Duodenal mucosa (tissue), 2 donors: Measurements from ENCODE around the gene CCDC30.
"Not testable (repeated sequence)": the region's sequence is repeated elsewhere in the genome, so short reads cannot be mapped to it uniquely, and the experiment has no call there.

Experiments used
- H3K27ac ChIP-seq: one replicate; pipeline ENCODE4 v1.7.0; 2013; ENCODE audit warnings: low read depth, low read length
- H3K27me3 ChIP-seq, 2 donors: one replicate each; pipeline ENCODE4 v1.7.0; 2013; ENCODE audit warnings: low read length in 2 of 2, control low read depth in 1 of 2; ENCODE audit not compliant: insufficient read depth in 2 of 2, control insufficient read depth in 1 of 2
- H3K36me3 ChIP-seq, 2 donors: one replicate each; pipeline ENCODE4 v1.7.0; 2013; ENCODE audit warnings: low read length in 2 of 2, control low read depth in 1 of 2; ENCODE audit not compliant: insufficient read depth in 2 of 2, control insufficient read depth in 1 of 2
- H3K4me1 ChIP-seq, 2 donors: one replicate each; pipeline ENCODE4 v1.7.0; 2013; ENCODE audit warnings: low read length in 2 of 2, control low read depth in 1 of 2; ENCODE audit not compliant: insufficient read depth in 2 of 2, control insufficient read depth in 1 of 2
- H3K4me3 ChIP-seq, 2 donors: one replicate each; pipeline ENCODE4 v1.7.0; 2013; ENCODE audit warnings: low read length in 2 of 2, low read depth in 1 of 2
- H3K9ac ChIP-seq, 2 donors: one replicate each; pipeline ENCODE4 v1.7.0; 2013; ENCODE audit warnings: low read length in 2 of 2, low read depth in 1 of 2
- H3K9me3 ChIP-seq, 2 donors: one replicate each; pipeline ENCODE4 v1.7.0; 2013; ENCODE audit warnings: low read length in 2 of 2, control low read depth in 1 of 2; ENCODE audit not compliant: control insufficient read depth in 1 of 2

Gene CCDC30

DNA sequence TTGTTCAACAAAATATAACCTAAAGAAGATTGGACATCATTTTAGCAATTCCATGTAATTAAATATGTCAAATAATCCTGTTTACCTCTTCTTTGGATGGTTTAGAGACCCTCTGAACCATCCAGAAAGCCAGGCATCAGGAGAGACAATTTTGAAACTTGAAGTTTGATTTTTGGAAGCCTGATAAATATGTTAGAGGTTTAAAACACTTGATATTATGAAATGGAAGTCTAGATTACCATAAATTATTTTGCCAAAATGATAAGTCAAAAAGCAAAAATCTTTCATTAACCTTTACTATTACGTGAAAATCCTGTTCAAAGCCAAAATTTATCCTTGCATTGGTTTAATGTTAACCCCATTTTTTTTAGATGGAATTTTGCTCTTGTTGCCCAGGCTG lies 43.5 kb downstream of the CCDC30 start:
- Histone ChIP-seq H3K36me3 (no peaks in the 10 kb centered on the region), H3K4me3 (no peak overlapping the region), H3K9me3 (peaks cover 34 to 62% of the 10 kb centered on the region in 2 donors), H3K4me1 (no peaks in the 10 kb centered on the region), H3K27ac (no peak overlapping the region), H3K27me3 (no peaks in the 10 kb centered on the region), H3K9ac (no peak overlapping the region)

DNA sequence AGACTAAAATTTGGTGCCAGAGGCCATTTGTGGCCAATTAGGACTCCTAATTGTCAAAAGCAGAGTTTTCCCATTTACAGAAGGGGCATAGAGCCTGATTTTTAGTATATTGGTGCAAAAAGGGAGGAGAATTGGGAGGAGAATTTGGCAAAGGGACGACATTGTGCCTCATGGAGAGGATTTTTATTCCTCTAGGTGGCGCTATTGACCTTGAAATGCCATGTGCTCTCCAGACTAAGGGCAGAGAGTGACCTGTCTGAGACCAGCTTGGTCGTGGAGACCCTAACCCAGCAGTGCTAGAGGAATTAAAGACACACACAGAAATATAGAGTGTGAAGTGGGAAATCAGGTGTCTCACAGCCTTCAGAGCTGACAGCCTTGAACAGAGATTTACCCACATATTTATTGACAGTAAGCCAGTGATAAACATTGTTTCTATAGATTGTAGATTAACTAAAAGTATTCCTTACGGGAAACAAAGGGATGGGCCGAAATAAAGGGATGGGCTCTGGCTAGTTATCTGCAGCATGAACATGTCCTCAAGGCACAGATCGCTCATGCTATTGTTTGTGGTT lies 48.6 kb downstream of the CCDC30 start:
- not testable (repeated sequence) for H3K4me3 ChIP-seq, H3K9ac ChIP-seq, H3K4me1 ChIP-seq, H3K27me3 ChIP-seq, H3K36me3 ChIP-seq, H3K27ac ChIP-seq
- peaks cover 25 to 51% of the 10 kb centered on the region in 2 donors for H3K9me3 ChIP-seq

DNA sequence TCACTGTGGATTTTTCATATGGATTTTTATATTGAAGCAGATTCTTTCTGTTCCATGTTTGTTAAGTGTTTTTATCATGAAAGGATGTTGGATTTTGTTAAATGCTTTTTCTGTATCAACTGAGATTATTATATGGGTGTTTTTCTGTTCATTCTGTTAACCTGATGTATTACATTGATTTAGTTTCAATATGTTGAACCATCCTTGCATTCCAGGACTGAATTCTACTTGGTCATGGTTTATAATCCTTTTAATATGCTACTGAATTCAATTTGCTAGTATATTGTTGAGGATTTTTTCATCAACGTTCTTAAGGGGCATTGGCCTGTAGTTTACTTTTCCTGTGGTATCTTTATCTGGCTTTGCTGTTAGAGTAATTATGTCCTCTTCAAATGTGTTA lies 55.8 kb downstream of the CCDC30 start:
- no peak overlapping the region for H3K27ac ChIP-seq
- no peak overlapping the region for H3K9ac ChIP-seq
- no peaks in the 10 kb centered on the region for H3K27me3 ChIP-seq
- peaks cover 12 to 16% of the 10 kb centered on the region in 2 donors for H3K9me3 ChIP-seq
- H3K4me1 ChIP-seq = no peaks in the 10 kb centered on the region
- no peaks in the 10 kb centered on the region for H3K36me3 ChIP-seq
- H3K4me3 ChIP-seq = no peak overlapping the region

DNA sequence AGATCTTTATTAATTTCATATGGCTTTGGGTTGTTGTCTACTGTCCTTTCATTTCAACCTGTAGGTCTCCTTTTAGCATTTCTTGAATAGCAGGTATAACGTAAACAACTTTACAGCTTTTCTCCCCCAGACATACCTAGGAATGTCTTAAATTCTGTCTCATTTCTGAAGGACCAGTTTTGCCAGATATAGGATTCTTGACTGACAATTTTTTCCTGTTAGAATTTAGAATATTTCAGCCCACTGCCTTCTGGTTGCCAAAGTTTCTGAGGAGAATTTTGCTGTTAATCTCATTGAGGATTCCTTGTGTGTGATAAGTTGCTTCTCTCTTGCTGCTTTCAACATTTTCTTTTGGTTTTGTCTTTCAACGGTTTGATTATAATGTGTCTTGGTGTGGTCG lies 60.1 kb downstream of the CCDC30 start:
- Histone ChIP-seq H3K9ac (no peak overlapping the region), H3K4me1 (no peaks in the 10 kb centered on the region), H3K27me3 (no peaks in the 10 kb centered on the region), H3K36me3 (no peaks in the 10 kb centered on the region), H3K9me3 (peaks cover 12 to 15% of the 10 kb centered on the region in 2 donors), H3K4me3 (no peak overlapping the region), H3K27ac (no peak overlapping the region)

DNA sequence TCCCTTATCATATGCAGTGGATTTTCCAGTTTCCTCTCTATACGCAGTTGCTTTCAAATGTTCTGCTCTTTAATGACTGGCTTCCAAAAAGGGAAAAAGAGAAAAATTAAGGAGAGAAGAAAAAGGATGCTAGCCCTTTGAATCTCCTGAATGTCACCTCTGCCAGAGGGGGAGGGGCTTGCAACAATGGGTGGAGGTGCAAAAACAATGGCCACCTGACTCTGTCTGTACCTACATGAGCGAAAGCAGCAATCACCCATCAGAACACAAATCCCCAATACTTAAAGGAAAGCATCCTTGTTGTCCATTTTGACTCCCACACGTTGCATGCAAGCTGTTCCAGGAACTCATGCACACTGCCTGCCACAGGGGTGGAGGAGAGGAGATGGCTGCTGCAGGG lies 61.2 kb downstream of the CCDC30 start:
- H3K27ac ChIP-seq = no peak overlapping the region
- no peak overlapping the region for H3K9ac ChIP-seq
- H3K9me3 ChIP-seq = peaks cover 3 to 4% of the 10 kb centered on the region in 2 donors
- no peak overlapping the region for H3K4me3 ChIP-seq
- no peaks in the 10 kb centered on the region for H3K36me3 ChIP-seq
- peaks cover 0 to under 1% of the 10 kb centered on the region in 2 donors for H3K4me1 ChIP-seq
- H3K27me3 ChIP-seq = no peaks in the 10 kb centered on the region

DNA sequence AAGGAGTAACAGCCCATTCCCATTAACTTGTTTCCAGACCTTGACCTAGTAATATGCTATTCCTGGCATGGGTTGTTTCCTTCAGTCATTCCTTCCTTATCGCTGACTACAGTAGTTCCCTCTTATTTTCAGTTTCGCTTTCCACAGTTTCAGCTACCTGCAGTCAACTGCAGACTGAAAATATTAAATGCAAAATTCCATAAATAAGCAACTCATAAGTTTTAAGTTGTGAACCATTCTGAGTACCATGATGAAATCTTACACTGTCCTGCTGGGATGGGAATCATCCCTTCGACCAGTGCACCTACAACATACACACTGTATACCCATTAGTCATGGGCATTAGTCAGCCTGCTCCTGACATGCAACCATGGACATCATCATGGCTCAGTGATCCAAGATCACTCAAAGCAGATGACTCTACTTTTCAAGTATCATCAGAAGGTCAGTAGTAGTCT lies 66.7 kb downstream of the CCDC30 start:
- no peak overlapping the region for H3K9ac ChIP-seq
- H3K4me3 ChIP-seq = peak overlapping the region; percentile 49 to 66
- peaks cover 0 to 7% of the 10 kb centered on the region in 2 donors for H3K4me1 ChIP-seq
- H3K27me3 ChIP-seq = no peaks in the 10 kb centered on the region
- H3K36me3 ChIP-seq = no peaks in the 10 kb centered on the region
- H3K27ac ChIP-seq = no peak overlapping the region
- H3K9me3 ChIP-seq = no peaks in the 10 kb centered on the region

DNA sequence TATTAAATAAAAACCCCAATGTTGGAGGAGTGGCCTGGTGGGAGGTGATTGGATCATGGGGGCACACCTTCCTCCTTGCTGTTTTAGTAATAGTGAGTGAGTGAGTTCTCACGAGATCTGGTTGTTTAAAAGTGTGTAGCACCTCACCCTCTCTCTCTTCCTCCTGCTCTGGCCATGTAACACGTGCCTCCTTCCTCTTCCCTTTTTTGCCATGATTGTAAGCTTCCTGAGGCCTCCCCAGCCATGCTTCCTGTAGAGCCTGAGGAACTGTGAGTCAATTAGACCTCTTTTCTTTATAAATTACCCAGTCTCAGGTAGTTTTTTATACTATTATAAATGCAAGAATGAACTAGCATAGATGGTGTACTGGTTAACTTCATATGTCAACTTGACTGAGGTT lies 68.0 kb downstream of the CCDC30 start:
- Histone ChIP-seq H3K4me1 (peaks cover 0 to 7% of the 10 kb centered on the region in 2 donors), H3K9ac (no peak overlapping the region), H3K27me3 (no peaks in the 10 kb centered on the region), H3K4me3 (no peak overlapping the region), H3K9me3 (no peaks in the 10 kb centered on the region), H3K27ac (no peak overlapping the region), H3K36me3 (no peaks in the 10 kb centered on the region)

DNA sequence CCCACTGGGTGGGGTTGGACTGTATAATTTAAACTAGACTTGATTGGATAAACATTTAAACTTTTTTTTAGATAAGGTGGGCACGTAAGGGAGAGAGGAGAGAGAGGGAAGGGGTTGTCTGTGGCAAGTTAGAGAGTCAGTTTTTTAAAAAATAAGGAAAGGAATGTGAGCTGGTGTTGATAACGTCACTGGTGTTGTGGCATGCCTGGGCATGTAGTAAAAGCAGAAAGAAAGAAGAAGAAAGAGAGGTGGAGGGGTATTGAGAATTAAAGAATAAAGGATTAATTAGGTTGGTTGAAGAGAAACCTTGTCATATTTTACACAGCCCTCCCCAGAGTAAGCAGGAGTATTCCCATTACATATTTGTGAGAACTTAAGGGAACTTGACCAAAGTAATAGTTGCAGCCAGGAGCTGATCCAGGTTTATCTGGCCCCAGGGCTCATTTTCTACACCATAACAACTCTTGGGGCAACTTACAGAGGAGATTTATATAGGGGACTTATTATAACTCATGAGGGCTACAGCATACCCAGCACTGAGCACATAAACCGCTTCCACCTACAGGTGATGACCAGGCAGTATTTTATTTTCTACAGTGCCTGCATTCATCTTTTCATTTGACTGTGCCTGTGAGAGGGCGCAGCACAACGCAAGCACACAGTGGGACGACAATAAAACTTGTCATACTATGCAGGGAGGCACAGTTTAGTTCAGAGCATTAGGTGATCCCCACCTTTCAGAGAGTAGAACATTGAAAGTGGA lies 70.2 kb downstream of the CCDC30 start:
- no peak overlapping the region for H3K9ac ChIP-seq
- H3K36me3 ChIP-seq = no peaks in the 10 kb centered on the region
- peaks cover 0 to 5% of the 10 kb centered on the region in 2 donors for H3K9me3 ChIP-seq
- no peak overlapping the region for H3K4me3 ChIP-seq
- H3K27me3 ChIP-seq = no peaks in the 10 kb centered on the region
- no peak overlapping the region for H3K27ac ChIP-seq
- H3K4me1 ChIP-seq = peaks cover 0 to 7% of the 10 kb centered on the region in 2 donors

DNA sequence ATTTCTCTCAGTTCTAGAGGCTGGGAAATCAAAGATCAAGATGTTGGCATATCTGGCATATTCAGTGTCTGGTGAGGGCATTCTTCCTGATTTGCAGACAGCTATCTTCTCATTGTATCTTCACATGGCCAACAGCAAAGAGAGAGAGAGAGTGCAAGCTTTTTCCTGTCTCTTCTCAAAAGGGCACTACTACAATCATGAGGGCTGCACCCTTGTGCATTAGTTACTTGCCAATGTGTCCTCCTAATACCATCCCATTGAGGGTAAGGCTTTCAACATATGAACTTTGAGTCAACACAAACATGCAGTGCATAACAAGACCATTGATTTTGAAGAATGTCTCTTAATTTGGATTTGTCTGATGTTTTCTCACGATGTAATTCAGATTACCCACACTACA lies 78.0 kb downstream of the CCDC30 start:
- no peaks in the 10 kb centered on the region for H3K27me3 ChIP-seq
- H3K9me3 ChIP-seq = peaks cover 0 to 5% of the 10 kb centered on the region in 2 donors
- H3K4me3 ChIP-seq = no peak overlapping the region
- H3K4me1 ChIP-seq = no peaks in the 10 kb centered on the region
- no peak overlapping the region for H3K9ac ChIP-seq
- no peak overlapping the region for H3K27ac ChIP-seq
- H3K36me3 ChIP-seq = no peaks in the 10 kb centered on the region

DNA sequence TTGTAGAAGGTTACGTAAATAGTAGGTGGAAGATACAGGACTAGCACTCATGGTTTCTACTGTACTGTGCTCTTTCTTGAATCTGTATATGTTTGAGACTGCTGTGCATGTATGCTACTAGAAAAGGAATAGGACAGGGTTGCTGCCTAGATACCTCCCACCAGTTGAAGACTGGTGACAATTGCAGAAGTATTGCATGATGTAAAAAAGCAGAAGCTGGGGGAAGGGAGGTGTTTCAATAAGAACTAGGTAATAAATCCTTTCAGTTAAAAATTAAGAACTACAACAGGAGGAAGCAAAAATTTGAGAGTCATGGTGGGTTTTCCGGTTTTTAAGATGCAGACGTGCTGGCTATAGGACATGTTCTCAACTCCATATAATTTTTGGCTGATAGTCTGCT lies 88.1 kb downstream of the CCDC30 start:
- Histone ChIP-seq H3K9me3 (no peaks in the 10 kb centered on the region), H3K4me3 (no peak overlapping the region), H3K27me3 (no peaks in the 10 kb centered on the region), H3K9ac (no peak overlapping the region), H3K36me3 (no peaks in the 10 kb centered on the region), H3K27ac (no peak overlapping the region), H3K4me1 (no peaks in the 10 kb centered on the region)
